ENCODE results near the gene SLC35A2.

Gene SLC35A2

GRCh38 chrX:48893556-48894348 lies 17.7 kb downstream of the SLC35A2 start:
- Histone ChIP-seq H2AFZ (ENCODE audit: low read depth, low read length) (no peak overlapping the region), H3K36me3 (ENCODE audit: insufficient read depth, low read length) (peaks cover 22% of the 10 kb centered on the region), H4K20me1 (ENCODE audit: insufficient read depth, low read length) (peaks cover 23% of the 10 kb centered on the region), H3K9me3 (ENCODE audit: insufficient read depth, low read length, severe bottlenecking) (no peaks in the 10 kb centered on the region), H3K4me1 (ENCODE audit: insufficient read depth, low read length) (peaks cover 18% of the 10 kb centered on the region), H3K27ac (ENCODE audit: low read length) (no peak overlapping the region), H3K9ac (ENCODE audit: low read depth, low read length) (no peak overlapping the region), H3K79me2 (ENCODE audit: insufficient read depth, low read length) (peaks cover 35% of the 10 kb centered on the region), H3K4me3 (ENCODE audit: low read depth in 1 of 2, low read length in 2 of 2) (no peak overlapping the region), H3K27me3 (ENCODE audit: insufficient read depth, low read length, poor library complexity) (no peaks in the 10 kb centered on the region), H3K4me2 (ENCODE audit: insufficient read depth, low read length) (no peak overlapping the region)
- no peak for ATAC-seq (ENCODE audit: insufficient read depth, low read depth)
- no peak for DNase-seq
- TF ChIP-seq CTCF (IDR thresholded peaks at IDR 0.05; ENCODE audit: borderline replicate concordance, extremely low read depth, low read length, poor library complexity, severe bottlenecking) (no peak), EZH2 (IDR thresholded peaks at IDR 0.05; ENCODE audit: borderline replicate concordance, low read depth, low read length, severe bottlenecking) (no peak)

GRCh38 chrX:48892896-48893295 lies 18.6 kb downstream of the SLC35A2 start:
- Histone ChIP-seq H3K79me2 (ENCODE audit: insufficient read depth, low read length) (peaks cover 29% of the 10 kb centered on the region), H3K27me3 (ENCODE audit: insufficient read depth, low read length, poor library complexity) (no peaks in the 10 kb centered on the region), H3K36me3 (ENCODE audit: insufficient read depth, low read length) (peaks cover 22% of the 10 kb centered on the region), H3K4me2 (ENCODE audit: insufficient read depth, low read length) (no peak overlapping the region), H3K9me3 (ENCODE audit: insufficient read depth, low read length, severe bottlenecking) (no peaks in the 10 kb centered on the region), H3K4me1 (ENCODE audit: insufficient read depth, low read length) (peaks cover 11% of the 10 kb centered on the region), H4K20me1 (ENCODE audit: insufficient read depth, low read length) (peaks cover 18% of the 10 kb centered on the region), H3K9ac (ENCODE audit: low read depth, low read length) (no peak overlapping the region), H3K27ac (ENCODE audit: low read length) (no peak overlapping the region), H3K4me3 (ENCODE audit: low read depth in 1 of 2, low read length in 2 of 2) (no peak overlapping the region), H2AFZ (ENCODE audit: low read depth, low read length) (no peak overlapping the region)
- TF ChIP-seq CTCF (IDR thresholded peaks at IDR 0.05; ENCODE audit: borderline replicate concordance, extremely low read depth, low read length, poor library complexity, severe bottlenecking) = no peak
- TF ChIP-seq EZH2 (IDR thresholded peaks at IDR 0.05; ENCODE audit: borderline replicate concordance, low read depth, low read length, severe bottlenecking) = no peak
- no peak for DNase-seq
- ATAC-seq (ENCODE audit: insufficient read depth, low read depth) = no peak

- Histone ChIP-seq H3K4me3 (ENCODE audit: low read depth in 1 of 2, low read length in 2 of 2) (no peak overlapping the region), H2AFZ (ENCODE audit: low read depth, low read length) (no peak overlapping the region), H3K9me3 (ENCODE audit: insufficient read depth, low read length, severe bottlenecking) (no peaks in the 10 kb centered on the region), H3K4me2 (ENCODE audit: insufficient read depth, low read length) (no peak overlapping the region), H3K9ac (ENCODE audit: low read depth, low read length) (no peak overlapping the region), H3K79me2 (ENCODE audit: insufficient read depth, low read length) (peaks cover 20% of the 10 kb centered on the region), H3K36me3 (ENCODE audit: insufficient read depth, low read length) (peaks cover 22% of the 10 kb centered on the region), H4K20me1 (ENCODE audit: insufficient read depth, low read length) (peaks cover 15% of the 10 kb centered on the region), H3K27ac (ENCODE audit: low read length) (no peak overlapping the region), H3K4me1 (ENCODE audit: insufficient read depth, low read length) (peaks cover 8% of the 10 kb centered on the region), H3K27me3 (ENCODE audit: insufficient read depth, low read length, poor library complexity) (no peaks in the 10 kb centered on the region)
- ATAC-seq (ENCODE audit: insufficient read depth, low read depth) (no peak), DNase-seq (no peak)
- TF ChIP-seq EZH2 (IDR thresholded peaks at IDR 0.05; ENCODE audit: borderline replicate concordance, low read depth, low read length, severe bottlenecking) (no peak), CTCF (IDR thresholded peaks at IDR 0.05; ENCODE audit: borderline replicate concordance, extremely low read depth, low read length, poor library complexity, severe bottlenecking) (no peak)
These were observed 19.8 kb downstream of the SLC35A2 start for GRCh38 chrX:48891402-48892288.
